Astrocyte (in vitro differentiated cells and primary cell): ENCODE data around the gene HOXA10. TPM values are rescaled to one million over a fixed set of nuclear protein-coding genes. Genes with fewer than 3 reads are reported as not detected.

Experiments used
- DNase-seq: peaks from one replicate; pipeline ENCODE4 v3.0.0-alpha.2; 2010; ENCODE audit warnings: low read depth
- FAIRE-seq: peaks from 2 replicates; lab custom pipeline; 2011; peaks lifted over from hg19 to GRCh38; lab: Jason Lieb, UNC
- H2AFZ ChIP-seq: 2 replicates; pipeline ENCODE4 v1.6.0; 2012; ENCODE audit warnings: low read depth, low read length, inconsistent platforms
- H3K27ac ChIP-seq: 2 replicates; pipeline ENCODE4 v1.5.1; 2011; ENCODE audit warnings: low read depth, low read length, inconsistent platforms
- H3K27me3 ChIP-seq: 2 replicates; pipeline ENCODE4 v1.6.0; 2011; ENCODE audit warnings: low read length, inconsistent platforms; ENCODE audit not compliant: insufficient read depth
- H3K36me3 ChIP-seq: 2 replicates; pipeline ENCODE4 v1.5.1; 2011; ENCODE audit warnings: low read length, inconsistent platforms; ENCODE audit not compliant: insufficient read depth
- H3K4me1 ChIP-seq: 2 replicates; pipeline ENCODE4 v1.5.1; 2011; ENCODE audit warnings: low read length, inconsistent platforms; ENCODE audit not compliant: insufficient read depth
- H3K4me2 ChIP-seq: 2 replicates; pipeline ENCODE4 v1.6.0; 2012; ENCODE audit warnings: low read length, inconsistent platforms
- H3K4me3 ChIP-seq: 2 replicates; pipeline ENCODE4 v1.5.1; 2011; ENCODE audit warnings: low read depth, mild to moderate bottlenecking, low read length, inconsistent platforms; ENCODE audit not compliant: insufficient read depth
- H3K79me2 ChIP-seq: 2 replicates; pipeline ENCODE4 v1.6.0; 2012; ENCODE audit warnings: mild to moderate bottlenecking, low read length, inconsistent platforms; ENCODE audit not compliant: insufficient read depth
- H3K9ac ChIP-seq: 2 replicates; pipeline ENCODE4 v1.6.0; 2012; ENCODE audit warnings: mild to moderate bottlenecking, low read length, inconsistent platforms
- H3K9me3 ChIP-seq: 2 replicates; pipeline ENCODE4 v1.5.1; 2012; ENCODE audit warnings: low read depth, mild to moderate bottlenecking, low read length, inconsistent platforms; ENCODE audit not compliant: insufficient read depth
- H4K20me1 ChIP-seq: 2 replicates; pipeline ENCODE4 v1.6.0; 2012; ENCODE audit warnings: low read length, inconsistent platforms; ENCODE audit not compliant: insufficient read depth
- H3K27ac Mint-ChIP-seq: one replicate; pipeline ENCODE4 v1.8.0; 2021; ENCODE audit warnings: mild to moderate bottlenecking, mixed read lengths; ENCODE audit not compliant: unreplicated experiment
- H3K27me3 Mint-ChIP-seq: one replicate; pipeline ENCODE4 v1.8.0; 2021; ENCODE audit warnings: low read depth, mixed read lengths; ENCODE audit not compliant: unreplicated experiment
- H3K36me3 Mint-ChIP-seq: one replicate; pipeline ENCODE4 v1.8.0; 2021; ENCODE audit warnings: low read depth, mixed read lengths; ENCODE audit not compliant: unreplicated experiment
- H3K4me1 Mint-ChIP-seq: one replicate; pipeline ENCODE4 v1.8.0; 2021; ENCODE audit warnings: low read depth, mixed read lengths; ENCODE audit not compliant: unreplicated experiment
- H3K4me3 Mint-ChIP-seq: one replicate; pipeline ENCODE4 v1.8.0; 2021; ENCODE audit warnings: mild to moderate bottlenecking, moderate library complexity, mixed read lengths; ENCODE audit not compliant: unreplicated experiment
- H3K9me3 Mint-ChIP-seq: one replicate; pipeline ENCODE4 v1.8.0; 2021; ENCODE audit warnings: mild to moderate bottlenecking, mixed read lengths; ENCODE audit not compliant: unreplicated experiment
- EZH2 ChIP-seq: IDR thresholded peaks from 2 replicates; pipeline ENCODE4 v1.6.1; 2012; ENCODE audit warnings: mild to moderate bottlenecking, low read length, inconsistent platforms; ENCODE audit not compliant: insufficient read depth
- total RNA-seq: library from RNA; stranded (reverse); gene quantifications from 2 replicates; pipeline ENCODE4 v1.2.1, GENCODE V29; 2021
- TF ChIP-seq, protein P1 (sequence below): IDR thresholded peaks from 2 replicates; pipeline ENCODE4 v1.5.1; 2011; ENCODE audit warnings: low read depth, mild to moderate bottlenecking, inconsistent platforms, low read length, moderate library complexity; ENCODE audit not compliant: insufficient read depth

The HOXA10 gene
- total RNA-seq, 1 donor from 2014 or later, result not detected

DNA sequence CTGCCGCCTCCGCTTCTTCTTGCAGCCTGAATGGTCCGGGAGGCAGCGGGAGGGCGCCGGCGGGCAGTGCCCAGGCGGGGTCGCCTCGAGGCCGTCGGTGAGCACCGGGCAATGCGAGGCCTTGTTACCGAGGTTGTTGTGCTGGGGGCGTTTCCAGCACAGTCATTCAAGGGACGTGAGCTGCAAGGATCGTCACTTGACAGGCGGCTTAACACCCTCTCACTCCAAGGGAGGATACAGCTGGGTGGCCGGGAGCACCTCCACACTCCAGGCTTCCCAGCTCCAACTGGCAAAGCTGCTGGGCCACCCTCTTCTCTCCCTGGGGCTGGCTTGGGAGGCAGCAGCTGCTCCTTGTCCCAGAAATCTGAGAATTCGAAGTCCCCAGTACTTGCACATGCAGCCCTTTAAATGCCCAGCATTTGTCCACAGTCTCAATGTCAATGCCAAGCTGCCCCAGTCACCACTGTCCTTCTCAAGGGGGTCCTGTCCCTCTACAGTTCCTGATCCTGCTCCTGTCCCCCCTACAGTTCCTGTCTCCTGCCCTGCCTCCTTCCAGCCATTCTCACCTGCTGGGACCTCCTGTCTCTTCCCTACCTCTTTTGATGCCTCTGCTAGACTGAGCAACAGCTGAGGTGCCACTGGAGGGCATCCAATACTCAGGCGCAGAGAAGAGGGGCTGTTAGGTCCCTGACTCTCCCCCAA, 15.3 kb upstream of the HOXA10 start:
- no peaks in the 10 kb centered on the region for H3K36me3 ChIP-seq
- H4K20me1 ChIP-seq, result peaks cover 20% of the 10 kb centered on the region
- no peak overlapping the region for H3K27ac ChIP-seq
- FAIRE-seq (no peak), DNase-seq (no peak)
- Mint-ChIP-seq H3K4me3 (no peak overlapping the region), H3K4me1 (no peaks in the 10 kb centered on the region), H3K27me3 (peaks cover 93% of the 10 kb centered on the region), H3K36me3 (peaks cover 2% of the 10 kb centered on the region), H3K27ac (no peak overlapping the region), H3K9me3 (peaks cover 24% of the 10 kb centered on the region)
- peaks cover 6% of the 10 kb centered on the region for H3K9me3 ChIP-seq
- H3K79me2 ChIP-seq, result no peaks in the 10 kb centered on the region
- H2AFZ ChIP-seq, result peak overlapping the region; percentile 52
- peaks cover 3% of the 10 kb centered on the region for H3K4me1 ChIP-seq
- H3K4me2 ChIP-seq, result peak overlapping the region; percentile 68
- no peak overlapping the region for H3K4me3 ChIP-seq
- TF ChIP-seq, protein P1, sequence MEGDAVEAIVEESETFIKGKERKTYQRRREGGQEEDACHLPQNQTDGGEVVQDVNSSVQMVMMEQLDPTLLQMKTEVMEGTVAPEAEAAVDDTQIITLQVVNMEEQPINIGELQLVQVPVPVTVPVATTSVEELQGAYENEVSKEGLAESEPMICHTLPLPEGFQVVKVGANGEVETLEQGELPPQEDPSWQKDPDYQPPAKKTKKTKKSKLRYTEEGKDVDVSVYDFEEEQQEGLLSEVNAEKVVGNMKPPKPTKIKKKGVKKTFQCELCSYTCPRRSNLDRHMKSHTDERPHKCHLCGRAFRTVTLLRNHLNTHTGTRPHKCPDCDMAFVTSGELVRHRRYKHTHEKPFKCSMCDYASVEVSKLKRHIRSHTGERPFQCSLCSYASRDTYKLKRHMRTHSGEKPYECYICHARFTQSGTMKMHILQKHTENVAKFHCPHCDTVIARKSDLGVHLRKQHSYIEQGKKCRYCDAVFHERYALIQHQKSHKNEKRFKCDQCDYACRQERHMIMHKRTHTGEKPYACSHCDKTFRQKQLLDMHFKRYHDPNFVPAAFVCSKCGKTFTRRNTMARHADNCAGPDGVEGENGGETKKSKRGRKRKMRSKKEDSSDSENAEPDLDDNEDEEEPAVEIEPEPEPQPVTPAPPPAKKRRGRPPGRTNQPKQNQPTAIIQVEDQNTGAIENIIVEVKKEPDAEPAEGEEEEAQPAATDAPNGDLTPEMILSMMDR, result no peak
- peak; percentile 46 for TF ChIP-seq EZH2
- peaks cover 99% of the 10 kb centered on the region for H3K27me3 ChIP-seq
- H3K9ac ChIP-seq, result no peak overlapping the region

DNA sequence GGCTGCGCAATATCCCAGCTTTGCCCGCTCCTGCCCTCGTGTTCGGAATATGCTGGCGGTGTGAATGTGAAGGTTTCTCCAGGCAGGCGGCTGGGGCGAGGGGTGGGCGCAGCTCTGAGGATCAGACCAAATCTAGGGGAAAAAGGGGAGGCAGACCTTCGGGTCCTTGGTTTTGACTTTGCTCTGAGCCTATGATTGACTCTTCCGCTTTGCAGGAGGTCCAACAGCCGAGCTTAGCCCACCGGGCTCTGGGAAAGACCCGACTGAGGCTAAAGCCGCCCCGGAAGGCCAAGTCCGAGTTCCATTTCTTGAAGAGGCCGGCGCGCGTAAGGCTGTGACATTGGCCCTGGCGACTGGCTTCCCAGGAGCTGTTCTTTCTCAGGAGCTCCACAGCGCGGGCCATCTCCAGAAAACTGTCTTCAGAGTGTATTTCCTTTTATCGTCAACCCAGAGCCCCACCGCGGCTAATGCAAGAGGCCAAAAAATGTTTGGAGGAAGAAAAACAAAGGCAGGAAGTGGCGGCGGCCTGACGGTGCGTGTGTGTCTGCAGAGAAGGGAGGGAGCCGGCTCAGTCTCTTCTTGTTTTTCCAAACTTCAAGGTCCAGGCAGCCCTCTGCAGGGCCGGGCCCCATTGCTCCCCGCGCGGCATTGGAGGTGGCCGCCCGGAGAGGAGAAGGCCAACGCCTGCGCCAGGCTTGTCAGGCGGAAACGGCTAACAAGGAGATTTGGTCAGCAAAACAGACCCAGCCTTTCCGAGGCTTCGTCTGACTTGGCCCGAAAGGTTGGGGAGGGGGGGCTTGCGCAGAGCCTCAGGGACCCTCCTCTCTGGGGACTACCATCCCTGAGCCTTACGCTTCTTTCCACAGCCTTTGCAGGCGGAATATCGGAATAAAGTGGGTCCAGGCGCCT, 14.5 kb upstream of the HOXA10 start:
- Histone ChIP-seq H3K4me1 (peaks cover 6% of the 10 kb centered on the region), H3K9me3 (peaks cover 6% of the 10 kb centered on the region), H4K20me1 (peaks cover 20% of the 10 kb centered on the region), H3K36me3 (no peaks in the 10 kb centered on the region), H3K27me3 (peaks cover 97% of the 10 kb centered on the region), H2AFZ (peak overlapping the region; percentile 52), H3K4me3 (no peak overlapping the region), H3K4me2 (peak overlapping the region; percentile 68), H3K79me2 (no peaks in the 10 kb centered on the region), H3K27ac (no peak overlapping the region), H3K9ac (no peak overlapping the region)
- FAIRE-seq (no peak), DNase-seq (no peak)
- Mint-ChIP-seq H3K4me1 (no peaks in the 10 kb centered on the region), H3K9me3 (peaks cover 24% of the 10 kb centered on the region), H3K4me3 (peak overlapping the region; percentile 40), H3K36me3 (peaks cover 2% of the 10 kb centered on the region), H3K27me3 (peaks cover 91% of the 10 kb centered on the region), H3K27ac (no peak overlapping the region)
- peak; percentile 81 for TF ChIP-seq EZH2
- TF ChIP-seq, protein P1, result no peak
